BE2C (cell line): ENCODE data around the gene TBC1D22A.

Source experiments
- DNase-seq: peaks from one replicate; pipeline ENCODE4 v3.0.0-alpha.2; 2020
- H3K27me3 ChIP-seq: fragments of 250-450 bp; sonication (Bioruptor Pico); 2 replicates; pipeline ENCODE4 v1.5.1; 2020; ENCODE audit warnings: mild to moderate bottlenecking
- H3K36me3 ChIP-seq: fragments of 250-450 bp; sonication (Bioruptor Pico); 2 replicates; pipeline ENCODE4 v1.5.1; 2020; ENCODE audit warnings: mild to moderate bottlenecking
- H3K4me1 ChIP-seq: fragments of 250-450 bp; sonication (Bioruptor Pico); 2 replicates; pipeline ENCODE4 v1.5.1; 2020
- H3K4me3 ChIP-seq: 2 replicates; pipeline ENCODE4 v1.5.1; 2011; ENCODE audit warnings: low read depth, low read length
- H3K9me3 ChIP-seq: fragments of 250-450 bp; sonication (Bioruptor Pico); 2 replicates; pipeline ENCODE4 v1.5.1; 2020
- CTCF ChIP-seq: IDR thresholded peaks from 2 replicates; pipeline ENCODE4 v1.5.1; 2012; ENCODE audit warnings: mild to moderate bottlenecking, low read depth, low read length

TBC1D22A gene

DNA sequence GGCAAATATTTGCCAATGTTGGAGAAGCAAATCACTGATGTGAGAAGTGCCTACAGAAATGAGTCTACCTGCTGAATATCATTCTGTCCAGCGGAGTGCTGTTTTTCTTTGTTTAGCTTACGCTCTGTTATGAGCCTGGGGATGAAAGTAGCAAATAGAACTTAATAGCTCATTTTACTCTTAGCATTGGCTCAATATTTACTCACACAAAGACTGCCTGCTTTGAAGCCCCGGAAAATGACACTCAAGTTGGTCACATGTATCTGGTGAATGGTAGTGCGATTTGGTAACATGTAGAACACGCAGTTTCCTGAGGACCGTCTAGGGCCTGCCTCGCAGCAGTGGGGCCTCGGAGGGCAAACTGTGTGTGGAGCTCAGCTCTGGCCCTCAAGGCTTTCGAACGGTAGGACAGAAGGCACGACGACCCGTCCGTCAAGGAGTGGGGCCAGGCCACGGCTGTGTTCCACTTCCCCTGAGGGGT is 38.9 kb downstream of the TBC1D22A start:
- TF ChIP-seq CTCF, result no peak
- H3K27me3 ChIP-seq, result no peaks in the 10 kb centered on the region
- DNase-seq, result no peak
- H3K36me3 ChIP-seq, result no peaks in the 10 kb centered on the region; the same call in 1 of the 2 replicates
- H3K9me3 ChIP-seq, result no peaks in the 10 kb centered on the region
- no peaks in the 10 kb centered on the region for H3K4me1 ChIP-seq
- H3K4me3 ChIP-seq, result no peak overlapping the region

- DNase-seq, result no peak
- TF ChIP-seq CTCF, result no peak
- H3K36me3 ChIP-seq, result no peaks in the 10 kb centered on the region; the same call in 1 of the 2 replicates
Measured at GRCh38 chr22:46801826-46802607, 39.6 kb downstream of the TBC1D22A start.

GRCh38 chr22:46802608-46803027 is 40.2 kb downstream of the TBC1D22A start:
- DNase-seq, result no peak
- TF ChIP-seq CTCF, result no peak
- Histone ChIP-seq H3K4me1 (no peaks in the 10 kb centered on the region), H3K9me3 (no peaks in the 10 kb centered on the region), H3K4me3 (no peak overlapping the region), H3K27me3 (no peaks in the 10 kb centered on the region), H3K36me3 (no peaks in the 10 kb centered on the region; the same call in 1 of the 2 replicates)

More at GRCh38 chr22:46801826-46802607, 39.6 kb downstream of the TBC1D22A start:
- Histone ChIP-seq H3K4me1 (no peaks in the 10 kb centered on the region), H3K4me3 (no peak overlapping the region), H3K27me3 (no peaks in the 10 kb centered on the region), H3K9me3 (no peaks in the 10 kb centered on the region)

GRCh38 chr22:46803031-46803880 is 40.8 kb downstream of the TBC1D22A start:
- TF ChIP-seq CTCF, result peak; percentile 90
- Histone ChIP-seq H3K27me3 (no peaks in the 10 kb centered on the region), H3K4me1 (no peaks in the 10 kb centered on the region), H3K36me3 (no peaks in the 10 kb centered on the region; the same call in 1 of the 2 replicates), H3K9me3 (no peaks in the 10 kb centered on the region), H3K4me3 (no peak overlapping the region)
- DNase-seq, result peak; percentile 60

GRCh38 chr22:46803936-46804335 is 41.5 kb downstream of the TBC1D22A start:
- TF ChIP-seq CTCF, result no peak
- H3K4me3 ChIP-seq, result no peak overlapping the region
- no peaks in the 10 kb centered on the region for H3K9me3 ChIP-seq
- no peaks in the 10 kb centered on the region; the same call in 1 of the 2 replicates for H3K36me3 ChIP-seq
- H3K4me1 ChIP-seq, result no peaks in the 10 kb centered on the region
- no peak for DNase-seq
- no peaks in the 10 kb centered on the region for H3K27me3 ChIP-seq
